Measurements from ENCODE around the gene P3H4. TPM values are rescaled to one million over a fixed set of nuclear protein-coding genes. Genes with fewer than 3 reads are reported as not detected.

Gene P3H4
- polyA plus RNA-seq, 1 donor (not counting 4 experiments of a cell fraction or from before 2014, with no cell fraction given) = 4.2 TPM

- H3K27me3 ChIP-seq (ENCODE audit: control insufficient read depth, extremely low read depth, insufficient read depth, low read length) = peaks cover 9% of the 10 kb centered on the region
- H3K4me3 ChIP-seq (ENCODE audit: control insufficient read depth in 2 of 3, extremely low read depth in 1 of 3, insufficient read depth in 2 of 3, low read depth in 1 of 3, low read length in 3 of 3) = no peak overlapping the region
- DNase-seq (ENCODE audit: low read depth, low spot score) = no peak
- H3K9me3 ChIP-seq (ENCODE audit: control insufficient read depth, low read depth, low read length) = no peaks in the 10 kb centered on the region
- no peaks in the 10 kb centered on the region for H3K4me1 ChIP-seq (ENCODE audit: control insufficient read depth, extremely low read depth, insufficient read depth, low read length)
- no peak overlapping the region for H3K4me2 ChIP-seq (ENCODE audit: control insufficient read depth, extremely low read depth, insufficient read depth, low read depth, low read length)
- H3K27ac ChIP-seq (ENCODE audit: control insufficient read depth, insufficient read depth, low read length) = no peak overlapping the region
- TF ChIP-seq EZH2 (IDR thresholded peaks at IDR 0.05; ENCODE audit: low read length) = no peak
- TF ChIP-seq CTCF (optimal IDR thresholded peaks at IDR 0.05 in 1 of 3, IDR thresholded peaks at IDR 0.05 in 1 of 3, conservative IDR thresholded peaks at IDR 0.05 in 1 of 3; ENCODE audit: extremely low read depth in 1 of 3, insufficient read depth in 2 of 3, low read length in 3 of 3) = no peak
- peaks cover 0 to 5% of the 10 kb centered on the region in 2 experiments for H3K36me3 ChIP-seq (ENCODE audit: control insufficient read depth in 2 of 2, extremely low read depth in 1 of 2, insufficient read depth in 2 of 2, low read length in 2 of 2)
- H3K9me1 ChIP-seq (ENCODE audit: control insufficient read depth, extremely low read depth, insufficient read depth, low read length) = no peaks in the 10 kb centered on the region
- H3K9ac ChIP-seq (ENCODE audit: control insufficient read depth, extremely low read depth, insufficient read depth, low read length) = no peak overlapping the region
- dilution Hi-C loops (cut with MboI; ENCODE audit: extremely low pct_ligation_motif_present, low sequenced_read_pairs) = no loop called here
- no peaks in the 10 kb centered on the region for H4K20me1 ChIP-seq (ENCODE audit: control insufficient read depth, extremely low read depth, insufficient read depth, low read length)
- H2AFZ ChIP-seq (ENCODE audit: control insufficient read depth, low read length) = no peak overlapping the region
- no peak for FAIRE-seq
- H3K79me2 ChIP-seq (ENCODE audit: control insufficient read depth, insufficient read depth, low read length) = no peaks in the 10 kb centered on the region
These were observed 10.7 kb upstream of the P3H4 start for GRCh38 chr17:41822216-41823140.

DNA sequence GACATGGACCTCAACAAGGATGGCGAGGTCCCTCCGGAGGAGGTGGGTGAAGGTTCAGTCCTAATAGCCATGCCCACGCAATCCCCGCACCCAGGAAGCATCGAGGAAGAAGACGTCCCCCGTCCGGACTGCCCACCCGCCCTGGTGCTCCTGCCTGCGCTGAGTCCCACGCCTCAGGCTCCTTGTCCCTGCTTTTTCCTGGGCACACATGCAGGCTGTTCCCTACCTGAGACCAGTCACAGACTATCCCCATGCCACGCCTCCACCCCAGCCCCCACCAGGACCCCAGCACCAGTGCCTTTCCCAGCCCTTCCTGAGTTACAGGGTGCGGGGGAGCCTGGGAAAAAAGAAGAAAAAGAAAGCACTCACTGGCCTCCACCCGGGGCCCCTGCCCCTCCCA, 10.0 kb upstream of the P3H4 start:
- H3K4me2 ChIP-seq (ENCODE audit: control insufficient read depth, extremely low read depth, insufficient read depth, low read depth, low read length) = no peak overlapping the region
- no peak overlapping the region for H3K9ac ChIP-seq (ENCODE audit: control insufficient read depth, extremely low read depth, insufficient read depth, low read length)
- DNase-seq (ENCODE audit: low read depth, low spot score) = no peak
- H3K9me3 ChIP-seq (ENCODE audit: control insufficient read depth, low read depth, low read length) = no peaks in the 10 kb centered on the region
- H3K36me3 ChIP-seq (ENCODE audit: control insufficient read depth in 2 of 2, extremely low read depth in 1 of 2, insufficient read depth in 2 of 2, low read length in 2 of 2) = peaks cover 0 to 2% of the 10 kb centered on the region in 2 experiments
- H3K9me1 ChIP-seq (ENCODE audit: control insufficient read depth, extremely low read depth, insufficient read depth, low read length) = no peaks in the 10 kb centered on the region
- no peak overlapping the region for H2AFZ ChIP-seq (ENCODE audit: control insufficient read depth, low read length)
- peaks cover 9% of the 10 kb centered on the region for H3K27me3 ChIP-seq (ENCODE audit: control insufficient read depth, extremely low read depth, insufficient read depth, low read length)
- TF ChIP-seq EZH2 (IDR thresholded peaks at IDR 0.05; ENCODE audit: low read length) = no peak
- no peak for TF ChIP-seq CTCF (optimal IDR thresholded peaks at IDR 0.05 in 1 of 3, IDR thresholded peaks at IDR 0.05 in 1 of 3, conservative IDR thresholded peaks at IDR 0.05 in 1 of 3; ENCODE audit: extremely low read depth in 1 of 3, insufficient read depth in 2 of 3, low read length in 3 of 3)
- no peak overlapping the region for H3K27ac ChIP-seq (ENCODE audit: control insufficient read depth, insufficient read depth, low read length)
- no peaks in the 10 kb centered on the region for H4K20me1 ChIP-seq (ENCODE audit: control insufficient read depth, extremely low read depth, insufficient read depth, low read length)
- no peak overlapping the region for H3K4me3 ChIP-seq (ENCODE audit: control insufficient read depth in 2 of 3, extremely low read depth in 1 of 3, insufficient read depth in 2 of 3, low read depth in 1 of 3, low read length in 3 of 3)
- no peaks in the 10 kb centered on the region for H3K79me2 ChIP-seq (ENCODE audit: control insufficient read depth, insufficient read depth, low read length)
- dilution Hi-C loops (cut with MboI; ENCODE audit: extremely low pct_ligation_motif_present, low sequenced_read_pairs) = no loop called here
- FAIRE-seq = no peak
- H3K4me1 ChIP-seq (ENCODE audit: control insufficient read depth, extremely low read depth, insufficient read depth, low read length) = no peaks in the 10 kb centered on the region
